GM18526 (cell line): Measurements from ENCODE around the gene NT5C2.

Experiments used
- POLR2A ChIP-seq: IDR thresholded peaks from 3 replicates; pipeline ENCODE4 v1.6.1; 2011; ENCODE audit not compliant: insufficient read length; ENCODE audit errors: extremely low read depth

The NT5C2 gene

DNA sequence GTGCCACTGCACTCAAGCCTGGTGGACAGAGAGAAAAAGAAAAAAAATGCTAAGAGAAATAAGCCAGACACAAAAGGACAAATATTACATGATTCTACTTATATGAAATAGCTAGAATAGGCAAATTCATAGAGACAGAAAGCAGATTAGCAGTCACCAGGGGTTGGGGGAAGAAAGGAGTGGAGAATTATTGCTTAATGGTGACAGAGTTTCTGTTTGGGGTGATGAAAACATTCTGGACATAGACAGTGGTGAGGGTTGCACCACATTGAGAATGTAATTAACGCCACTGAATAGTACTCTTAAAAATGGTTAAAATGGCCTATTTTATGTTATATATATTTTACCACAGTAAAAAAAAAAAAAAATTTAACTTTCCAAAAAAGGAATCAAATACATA lies 6.4 kb upstream of the NT5C2 start:
- no peak for TF ChIP-seq POLR2A

DNA sequence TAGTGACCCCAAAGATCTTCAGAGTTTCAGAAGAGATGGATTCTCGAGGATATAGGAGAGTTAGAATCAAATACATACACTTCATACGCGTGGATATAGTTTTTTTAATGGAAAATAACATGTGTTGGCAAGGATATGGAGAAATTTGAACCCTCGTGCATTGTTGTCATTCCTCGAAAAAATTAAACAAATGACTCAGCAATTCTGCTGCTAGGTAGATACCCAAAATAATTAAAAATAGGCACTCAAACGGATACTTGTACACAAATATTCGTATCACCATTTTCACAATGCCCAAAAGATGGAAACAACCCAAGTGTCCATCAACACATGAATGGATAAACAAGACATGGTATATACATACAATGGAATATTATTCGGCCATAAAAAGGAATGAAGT lies 5.6 kb upstream of the NT5C2 start:
- TF ChIP-seq POLR2A, result no peak

DNA sequence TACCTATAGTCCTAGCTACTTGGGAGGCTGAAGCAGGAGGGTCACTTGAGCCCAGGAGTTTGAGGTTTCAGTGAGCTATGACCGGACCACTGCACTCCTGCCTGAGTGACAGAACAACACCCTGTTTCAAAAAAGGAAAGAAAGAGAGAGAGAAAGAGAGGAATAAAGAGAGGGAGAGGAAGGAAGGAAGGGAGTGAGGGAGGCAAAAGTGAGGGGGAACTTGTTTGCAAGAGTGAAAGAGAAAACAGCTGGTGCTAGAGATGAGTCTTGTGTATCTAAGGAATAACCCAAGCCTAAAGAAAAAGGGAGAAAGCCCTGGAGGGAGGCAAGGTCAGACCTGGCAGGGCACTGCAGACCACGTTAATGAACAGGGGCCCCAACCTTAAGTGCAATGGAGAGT lies 4.8 kb upstream of the NT5C2 start:
- TF ChIP-seq POLR2A, result no peak

DNA sequence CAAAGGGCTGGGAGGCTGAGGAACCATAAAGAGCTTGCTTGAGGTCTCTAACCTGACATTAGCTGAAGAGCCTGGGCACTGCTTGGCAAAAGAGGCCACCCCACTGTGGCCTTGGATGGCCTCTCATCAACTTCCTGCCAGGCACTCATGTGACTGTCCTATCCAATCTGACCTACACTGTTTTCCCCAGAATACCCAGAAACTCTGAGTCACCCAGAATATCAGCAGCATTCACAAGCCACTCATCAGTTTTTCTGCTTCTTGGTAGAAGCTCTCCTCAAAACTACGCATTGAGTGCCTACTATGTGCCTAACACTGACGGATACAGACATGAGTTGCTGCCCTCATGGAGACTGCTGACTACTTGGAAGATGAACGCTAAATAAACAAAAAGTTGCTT lies 4.1 kb upstream of the NT5C2 start:
- no peak for TF ChIP-seq POLR2A

DNA sequence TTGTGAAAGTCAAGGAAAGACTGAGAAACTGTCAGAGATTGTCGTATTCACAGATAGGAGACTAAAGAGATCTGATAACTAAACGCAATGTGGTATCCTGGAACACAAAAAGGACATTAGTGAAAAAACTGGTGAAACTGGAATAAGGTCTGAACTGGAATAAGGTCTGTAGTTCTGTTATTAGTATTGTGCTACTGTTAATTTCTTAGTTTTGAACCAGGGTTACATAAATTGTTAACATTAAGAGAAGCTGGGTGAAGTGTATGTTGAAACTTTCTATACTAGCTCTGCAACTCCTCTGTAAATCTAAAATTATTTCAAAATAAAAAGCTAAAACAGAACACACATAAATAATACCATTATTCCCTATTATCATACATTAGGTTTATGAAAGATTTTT lies 3.4 kb upstream of the NT5C2 start:
- no peak for TF ChIP-seq POLR2A

DNA sequence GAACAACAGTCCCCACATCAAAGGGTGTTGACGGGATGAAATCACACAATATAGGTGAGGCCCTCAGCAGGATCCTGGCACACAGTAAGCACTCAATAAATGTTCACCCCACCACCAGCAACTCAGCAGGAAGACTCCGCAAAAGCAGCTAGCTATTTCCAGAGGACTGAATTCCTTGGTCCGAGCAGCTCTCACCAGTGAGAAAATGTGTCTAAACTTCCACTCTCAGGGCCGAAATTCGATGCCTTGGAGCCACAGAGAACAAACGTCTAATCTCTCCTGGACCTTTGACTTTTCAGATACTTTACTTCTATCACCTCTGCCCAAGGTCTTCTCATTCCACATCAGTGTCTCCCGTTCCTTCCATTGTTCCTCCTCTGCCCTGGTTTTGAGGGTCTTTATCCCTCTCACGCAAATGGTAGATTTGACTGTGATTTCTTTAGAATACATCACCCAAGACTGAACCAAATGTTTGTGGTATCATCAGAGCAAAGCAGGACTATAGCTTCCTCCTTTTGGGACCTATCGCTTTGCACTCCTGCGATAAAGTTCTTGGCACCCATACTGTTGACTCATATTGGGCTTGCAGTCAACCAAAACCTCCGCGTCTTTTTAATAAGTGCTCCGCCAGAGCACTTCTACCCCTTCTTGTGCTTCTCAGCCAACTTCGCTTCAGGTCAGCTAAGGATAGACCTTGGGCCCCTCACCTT lies 903 bp upstream of the NT5C2 start:
- no peak for TF ChIP-seq POLR2A

DNA sequence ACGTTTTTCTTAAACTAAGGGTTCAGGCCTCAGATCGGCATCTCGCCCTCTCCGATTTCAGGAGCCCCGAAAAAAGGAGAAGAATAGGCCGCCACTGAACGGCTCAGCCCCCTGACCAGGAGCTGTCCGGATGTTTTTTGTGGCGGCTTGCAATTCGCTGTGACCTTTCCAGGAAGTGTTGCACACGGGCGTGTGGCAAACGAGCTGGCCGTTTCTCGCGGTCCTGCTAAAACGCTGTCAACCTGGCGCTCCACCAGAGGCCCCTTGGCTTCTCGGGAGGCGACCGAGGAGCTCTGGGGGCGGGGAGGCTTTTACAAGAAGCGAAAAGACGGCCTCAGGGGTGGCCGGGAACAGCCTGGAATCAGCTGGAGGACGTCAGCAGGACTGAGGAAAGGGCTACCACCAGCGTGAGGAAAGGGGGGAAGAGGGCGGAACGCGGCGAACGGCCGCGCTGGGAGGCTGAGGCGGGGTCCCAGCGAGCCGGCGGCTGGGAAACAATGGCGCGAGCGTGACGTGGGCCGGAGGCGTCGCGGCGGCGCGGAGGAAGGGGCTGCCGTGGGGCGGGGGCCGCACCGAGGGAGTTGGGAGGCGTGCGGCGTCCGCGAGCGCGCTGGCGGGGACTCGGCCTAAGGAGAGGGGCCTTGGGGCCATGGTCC lies 493 bp downstream of the NT5C2 start:
- peak; percentile 62 for TF ChIP-seq POLR2A

DNA sequence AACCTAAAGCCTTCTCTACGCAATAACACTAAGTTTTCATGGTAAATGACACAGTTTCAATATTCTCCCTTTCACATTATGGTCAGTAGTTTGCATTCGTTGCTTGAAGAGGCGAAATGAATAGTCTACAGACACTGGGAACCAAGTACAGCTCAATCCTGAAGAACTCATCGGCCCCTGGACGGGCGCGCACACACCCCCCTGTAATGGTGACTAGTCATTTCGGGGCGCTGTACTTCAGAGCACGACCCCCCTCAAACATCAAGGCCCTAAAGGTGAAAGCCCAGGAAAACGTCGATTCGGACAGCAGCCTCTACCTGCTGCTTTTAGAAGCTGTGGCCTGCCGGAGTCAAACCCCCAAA lies 1.0 kb downstream of the NT5C2 start:
- no peak for TF ChIP-seq POLR2A

DNA sequence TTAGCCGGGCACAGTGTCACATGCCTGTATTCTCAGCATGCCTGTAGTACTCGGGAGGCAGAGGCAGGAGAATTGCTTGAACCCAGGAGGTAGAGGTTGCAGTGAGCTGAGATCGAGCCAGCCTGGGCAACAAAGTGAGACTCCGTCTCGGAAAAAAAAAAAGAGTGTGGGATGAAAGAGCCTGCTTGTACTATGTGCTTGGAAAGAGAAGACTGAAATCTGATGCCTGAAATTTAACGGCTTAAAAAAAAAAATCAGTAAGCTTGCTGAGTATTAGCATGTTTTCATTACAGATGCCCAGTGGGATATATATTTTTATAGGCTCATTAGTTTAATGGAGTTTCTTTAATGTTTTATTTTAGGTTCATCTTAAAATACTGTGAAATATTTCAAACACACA lies 4.2 kb downstream of the NT5C2 start:
- no peak for TF ChIP-seq POLR2A

DNA sequence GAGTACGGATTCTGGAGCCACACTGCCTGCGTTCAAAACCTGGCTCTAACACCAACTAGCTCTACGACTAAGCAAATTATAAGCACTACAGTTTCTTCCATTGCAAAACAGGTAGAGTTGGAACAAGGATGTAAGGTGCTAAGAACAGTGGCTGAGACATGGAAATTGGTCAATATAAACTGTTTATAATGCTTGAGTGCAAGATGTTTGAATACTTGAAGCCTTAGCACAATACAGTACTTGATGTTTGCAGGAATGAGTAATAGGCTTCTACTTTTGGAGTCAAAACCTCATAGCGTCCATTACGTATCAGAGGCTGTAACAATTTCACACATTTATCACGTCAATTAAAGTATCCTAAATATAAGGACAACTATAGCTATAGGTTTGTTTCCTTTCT lies 6.9 kb downstream of the NT5C2 start:
- TF ChIP-seq POLR2A, result no peak

DNA sequence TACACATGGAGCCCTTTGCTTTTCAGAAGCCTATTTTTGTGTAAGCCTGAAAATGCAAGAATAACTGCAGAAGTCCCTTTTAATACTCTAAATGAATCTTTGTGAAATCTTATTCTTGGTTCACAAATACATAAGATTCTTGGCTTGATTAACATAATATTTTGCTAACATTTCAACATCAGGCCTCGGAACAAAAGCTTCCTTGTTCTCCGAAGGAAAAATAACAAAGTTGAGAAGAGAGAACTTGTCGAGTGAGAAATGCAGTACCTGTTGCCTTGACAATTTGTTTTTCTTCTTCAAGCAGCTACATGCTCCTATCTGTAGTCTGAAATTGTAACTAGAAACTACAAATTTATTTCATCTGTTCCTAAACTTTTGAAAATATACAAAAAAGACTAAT lies 8.5 kb downstream of the NT5C2 start:
- no peak for TF ChIP-seq POLR2A

DNA sequence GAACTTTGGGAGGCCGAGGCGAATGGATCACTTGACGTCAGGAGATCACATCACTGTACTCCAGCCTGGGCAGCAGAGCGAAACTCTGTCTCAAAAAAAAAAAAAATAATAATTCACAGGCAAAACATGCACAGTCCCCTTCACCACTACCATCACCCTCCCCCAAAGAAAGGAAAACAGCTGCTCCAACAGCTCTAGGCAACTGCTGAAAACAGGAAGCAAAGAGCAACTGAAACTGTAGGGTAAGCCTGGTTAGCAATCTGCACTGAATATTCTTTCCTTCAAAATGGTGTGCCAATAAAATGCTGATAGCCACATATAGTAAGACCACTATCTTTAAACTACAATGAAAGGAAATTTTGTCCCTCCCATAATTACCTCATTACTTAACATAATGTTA lies 11.8 kb downstream of the NT5C2 start:
- TF ChIP-seq POLR2A, result no peak

DNA sequence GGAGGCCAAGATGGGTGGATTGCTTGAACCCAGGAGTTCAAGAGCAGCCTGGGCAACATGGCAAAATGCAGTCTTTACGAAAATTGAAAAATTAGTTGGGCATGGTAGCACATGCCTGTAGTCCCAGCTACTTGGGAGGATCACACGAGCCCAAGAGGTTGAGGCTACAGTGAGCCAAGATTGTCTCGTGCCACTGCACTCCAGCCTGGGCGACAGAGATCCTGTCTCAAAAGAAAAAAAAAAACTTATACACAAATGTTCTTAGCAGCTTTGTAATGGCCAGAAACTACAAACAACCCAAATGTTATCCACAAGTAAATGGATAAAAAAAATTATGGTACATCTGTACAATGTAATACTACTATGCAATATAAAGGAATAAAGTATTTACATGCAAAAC lies 12.6 kb downstream of the NT5C2 start:
- TF ChIP-seq POLR2A, result no peak

DNA sequence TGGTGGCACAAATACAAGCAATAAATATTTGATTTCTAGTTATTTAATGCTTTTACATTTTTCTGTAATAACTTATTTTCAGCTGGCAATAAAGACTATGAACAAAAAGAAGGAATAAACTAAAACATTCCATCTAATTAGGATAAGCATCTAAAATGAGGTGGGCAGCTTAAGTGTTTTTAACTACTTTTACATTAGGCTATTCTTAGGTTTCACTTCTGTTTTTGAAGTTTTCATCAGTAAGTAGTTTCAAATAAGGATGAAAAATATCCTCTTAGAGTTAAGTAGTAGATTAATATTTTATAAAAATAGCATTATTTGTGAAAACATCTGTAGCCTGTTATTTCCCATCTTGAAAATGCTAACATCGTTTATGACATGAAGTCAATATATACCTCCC lies 15.9 kb downstream of the NT5C2 start:
- TF ChIP-seq POLR2A, result no peak

DNA sequence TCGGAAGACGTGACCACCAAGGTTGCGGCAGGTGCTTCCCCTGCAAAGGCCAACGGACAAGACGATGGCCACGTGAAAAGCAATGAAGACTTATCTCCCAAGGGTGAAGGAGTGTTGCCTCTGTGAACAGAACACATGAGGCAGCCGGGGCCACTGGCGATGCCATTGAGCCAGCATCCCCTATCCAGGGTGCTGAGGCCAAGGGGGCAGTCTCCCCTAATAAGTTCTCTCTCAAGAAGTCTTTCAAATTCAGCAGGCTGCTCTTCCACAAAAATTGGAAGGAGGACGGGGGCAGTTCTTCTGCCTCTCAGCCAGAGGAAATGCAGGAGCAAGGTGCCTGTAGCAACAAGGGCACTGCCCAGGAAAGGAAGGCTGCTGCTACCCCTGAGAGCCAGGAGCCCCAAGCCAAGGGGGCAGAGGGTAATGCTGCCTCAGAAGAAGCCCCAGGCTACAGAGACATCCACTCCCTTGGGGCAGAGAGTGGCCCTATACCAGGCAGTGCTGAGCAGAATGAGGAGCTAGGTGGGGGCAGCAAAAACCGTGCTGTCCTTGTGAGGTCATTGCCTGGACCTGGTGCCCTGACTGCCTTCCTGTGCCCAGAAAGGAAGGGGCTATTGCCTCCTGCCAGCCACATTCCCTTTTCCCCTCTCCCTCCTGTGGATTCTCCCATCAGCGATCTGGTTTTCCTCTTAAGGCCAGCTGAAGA lies 17.3 kb downstream of the NT5C2 start:
- TF ChIP-seq POLR2A, result no peak

DNA sequence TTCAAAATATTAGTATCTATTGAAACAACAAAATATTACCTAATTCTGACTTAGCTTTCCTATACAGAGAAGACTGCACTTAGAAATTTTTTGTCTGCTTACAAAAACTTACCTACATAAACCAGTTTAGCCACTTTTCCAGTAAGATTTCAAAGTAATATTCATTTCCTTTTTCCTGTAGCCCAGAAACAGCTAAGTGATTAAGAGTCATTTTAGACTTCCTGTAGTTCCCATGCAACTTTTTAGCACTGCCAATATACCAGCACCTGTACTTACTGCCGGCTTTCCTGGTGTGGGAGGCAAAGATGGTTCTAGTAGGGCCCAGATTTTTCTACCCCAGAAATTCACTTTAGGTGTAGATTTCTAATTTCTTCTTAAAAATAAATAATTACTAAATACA lies 21.8 kb downstream of the NT5C2 start:
- TF ChIP-seq POLR2A, result no peak
